ENCODE results near the gene PDE4D.

The PDE4D gene

GRCh38 chr5:59535561-59535960, 358.0 kb downstream of the PDE4D start:
- H3K27me3 ChIP-seq (ENCODE audit: insufficient read depth, poor library complexity, severe bottlenecking), result no peaks in the 10 kb centered on the region
- no peak overlapping the region for H3K27ac ChIP-seq (replicated peaks)
- H3K4me3 ChIP-seq (replicated peaks; ENCODE audit: insufficient read depth, low read length), result no peak overlapping the region
- DNase-seq (ENCODE audit: low read depth in 1 of 2, low spot score in 1 of 2), result no peak
- TF ChIP-seq SPI1 (IDR thresholded peaks at IDR 0.05; ENCODE audit: borderline replicate concordance, low read depth) (no peak), REST (IDR thresholded peaks at IDR 0.05; ENCODE audit: insufficient replicate concordance, low read depth) (no peak), CTCF (IDR thresholded peaks at IDR 0.05; ENCODE audit: insufficient read depth, low read length) (no peak), POLR2AphosphoS5 (IDR thresholded peaks at IDR 0.05; ENCODE audit: low read depth) (no peak), GABPA (IDR thresholded peaks at IDR 0.05; ENCODE audit: low read depth) (no peak)

- no peak for DNase-seq (ENCODE audit: low read depth in 1 of 2, low spot score in 1 of 2)
- Histone ChIP-seq H3K27me3 (ENCODE audit: insufficient read depth, poor library complexity, severe bottlenecking) (no peaks in the 10 kb centered on the region), H3K4me3 (replicated peaks; ENCODE audit: insufficient read depth, low read length) (no peak overlapping the region), H3K27ac (replicated peaks) (no peak overlapping the region)
- no peak for TF ChIP-seq POLR2AphosphoS5 (IDR thresholded peaks at IDR 0.05; ENCODE audit: low read depth)
- TF ChIP-seq REST (IDR thresholded peaks at IDR 0.05; ENCODE audit: insufficient replicate concordance, low read depth), result no peak
- no peak for TF ChIP-seq CTCF (IDR thresholded peaks at IDR 0.05; ENCODE audit: insufficient read depth, low read length)
- TF ChIP-seq GABPA (IDR thresholded peaks at IDR 0.05; ENCODE audit: low read depth), result no peak
- no peak for TF ChIP-seq SPI1 (IDR thresholded peaks at IDR 0.05; ENCODE audit: borderline replicate concordance, low read depth)
These were observed 359.8 kb downstream of the PDE4D start for GRCh38 chr5:59533730-59534108.

- Histone ChIP-seq H3K4me3 (replicated peaks; ENCODE audit: insufficient read depth, low read length) (no peak overlapping the region), H3K27ac (replicated peaks) (no peak overlapping the region), H3K27me3 (ENCODE audit: insufficient read depth, poor library complexity, severe bottlenecking) (no peaks in the 10 kb centered on the region)
- DNase-seq (ENCODE audit: low read depth in 1 of 2, low spot score in 1 of 2), result no peak
- no peak for TF ChIP-seq CTCF (IDR thresholded peaks at IDR 0.05; ENCODE audit: insufficient read depth, low read length)
- TF ChIP-seq GABPA (IDR thresholded peaks at IDR 0.05; ENCODE audit: low read depth), result no peak
- no peak for TF ChIP-seq REST (IDR thresholded peaks at IDR 0.05; ENCODE audit: insufficient replicate concordance, low read depth)
- TF ChIP-seq POLR2AphosphoS5 (IDR thresholded peaks at IDR 0.05; ENCODE audit: low read depth), result no peak
- no peak for TF ChIP-seq SPI1 (IDR thresholded peaks at IDR 0.05; ENCODE audit: borderline replicate concordance, low read depth)
These were observed 360.4 kb downstream of the PDE4D start for GRCh38 chr5:59532979-59533729.
